Thyroid gland (tissue), 4 donors: ENCODE data around the gene LSM3. TPM values are rescaled to one million over a fixed set of nuclear protein-coding genes. Genes with fewer than 3 reads are reported as not detected.

Experiments used
- DNase-seq, 2 donors: peaks; one replicate each; pipeline ENCODE4 v3.0.0-alpha.2; 2019
- H3K27ac ChIP-seq, 3 donors: fragments of 200-600 bp; sonication (generic); 1 replicate in 2 of 3; 2 replicates in 1 of 3; pipeline ENCODE4 v1.5.1; 2016 to 2019; ENCODE audit warnings: mild to moderate bottlenecking in 1 of 3, moderate library complexity in 1 of 3
- H3K27me3 ChIP-seq: fragments of 200-600 bp; sonication (generic); one replicate; pipeline ENCODE4 v1.5.1; 2019
- H3K36me3 ChIP-seq, 2 donors: fragments of 200-600 bp; sonication (generic); one replicate each; pipeline ENCODE4 v1.5.1; 2016 to 2019
- H3K4me1 ChIP-seq, 2 donors: fragments of 200-600 bp; sonication (generic); one replicate each; pipeline ENCODE4 v1.5.1; 2017 to 2019
- H3K4me3 ChIP-seq, 3 donors: fragments of 200-600 bp; sonication (generic); replicated peaks in 1 of 3; 1 replicate in 2 of 3; 2 replicates in 1 of 3; pipeline ENCODE4 v1.5.1; 2016; ENCODE audit warnings: mild to moderate bottlenecking in 1 of 3
- H3K9me3 ChIP-seq: fragments of 200-600 bp; sonication (generic); one replicate; pipeline ENCODE4 v1.5.1; 2017
- CTCF ChIP-seq, 6 experiments: fragments of 200-600 bp in 3 of 6; fragments of 450-650 bp in 3 of 6; sonication (generic) in 3 of 6; IDR thresholded peaks; one replicate each; pipeline ENCODE4 v1.5.1; 2016 to 2019; ENCODE audit warnings: antibody characterized with exemption in 6 of 6, mild to moderate bottlenecking in 2 of 6, inconsistent platforms in 1 of 6, moderate library complexity in 1 of 6
- POLR2A ChIP-seq, 2 donors: fragments of 450-650 bp; IDR thresholded peaks; one replicate each; pipeline ENCODE4 v1.6.1; 2017; ENCODE audit warnings: antibody characterized with exemption in 2 of 2, mild to moderate bottlenecking in 2 of 2, moderate library complexity in 1 of 2
- WGBS, 2 donors: methylation state at CpG; one replicate each; pipeline ENCODE4 v1.1.5; 2017; 5-methylcytosine and 5-hydroxymethylcytosine counted together
- intact Hi-C: fragments of 100-400 bp; cut with DNase I; formaldehyde crosslinking; loops from one replicate; pipeline ENCODE4 v1.15.1; 2023
- total RNA-seq, 4 donors: library from RNA; depleted of rRNA; stranded (reverse); fragments of >200 nt; gene quantifications; one replicate each; pipeline ENCODE4 v1.2.3, GENCODE V29; 2016

Gene LSM3
- total RNA-seq, 4 donors from 2014 or later: 9.9 to 15.6 (median 15.3) TPM

GRCh38 chr3:14210843-14211594 is 32.4 kb downstream of the LSM3 start:
- 47 to 54% methylated on average over 4 of the region's 4 CpGs for WGBS, 2 donors
- Histone ChIP-seq H3K4me3 (no peak overlapping the region), H3K9me3 (no peaks in the 10 kb centered on the region), H3K27me3 (no peaks in the 10 kb centered on the region), H3K36me3 (no peaks in the 10 kb centered on the region), H3K27ac (peak overlapping the region; percentile 70 to 89 (median 78)), H3K4me1 (peaks cover 9 to 39% of the 10 kb centered on the region in 2 donors)
- no peak for TF ChIP-seq CTCF (IDR thresholded peaks at IDR 0.05)
- no peak for TF ChIP-seq POLR2A (IDR thresholded peaks at IDR 0.05)
- no peak for DNase-seq
- intact Hi-C loops: no loop called here

GRCh38 chr3:14211621-14212020 is 33.0 kb downstream of the LSM3 start:
- H3K27ac ChIP-seq: peak overlapping the region; percentile 70 to 89 (median 78)
- no peaks in the 10 kb centered on the region for H3K36me3 ChIP-seq
- intact Hi-C loops: no loop called here
- no peak for DNase-seq
- no peaks in the 10 kb centered on the region for H3K9me3 ChIP-seq
- TF ChIP-seq POLR2A (IDR thresholded peaks at IDR 0.05): no peak
- no peak for TF ChIP-seq CTCF (IDR thresholded peaks at IDR 0.05)
- H3K4me3 ChIP-seq: no peak overlapping the region
- 82 to 83% methylated on average over 4 of the region's 4 CpGs for WGBS, 2 donors
- no peaks in the 10 kb centered on the region for H3K27me3 ChIP-seq
- H3K4me1 ChIP-seq: peaks cover 9 to 39% of the 10 kb centered on the region in 2 donors

- peaks cover 9 to 39% of the 10 kb centered on the region in 2 donors for H3K4me1 ChIP-seq
- H3K36me3 ChIP-seq: no peaks in the 10 kb centered on the region
- peak overlapping the region in 1 of 3 donors; percentile 78 for H3K27ac ChIP-seq
- intact Hi-C loops: no loop called here
- no peaks in the 10 kb centered on the region for H3K27me3 ChIP-seq
- TF ChIP-seq POLR2A (IDR thresholded peaks at IDR 0.05): no peak
- no peak for TF ChIP-seq CTCF (IDR thresholded peaks at IDR 0.05)
- no peak overlapping the region for H3K4me3 ChIP-seq
- 96 to 98% methylated on average over 2 to 3 of the region's 3 CpGs for WGBS, 2 donors
- no peak for DNase-seq
- H3K9me3 ChIP-seq: no peaks in the 10 kb centered on the region
These were observed 33.4 kb downstream of the LSM3 start for GRCh38 chr3:14212032-14212431.

GRCh38 chr3:14213066-14213774 is 34.6 kb downstream of the LSM3 start:
- intact Hi-C loops: no loop called here
- WGBS, 2 donors: 93 to 97% methylated on average over 7 of the region's 7 CpGs
- Histone ChIP-seq H3K9me3 (no peaks in the 10 kb centered on the region), H3K27me3 (no peaks in the 10 kb centered on the region), H3K4me1 (peaks cover 9 to 37% of the 10 kb centered on the region in 2 donors), H3K27ac (no peak overlapping the region), H3K4me3 (no peak overlapping the region), H3K36me3 (no peaks in the 10 kb centered on the region)
- TF ChIP-seq POLR2A (IDR thresholded peaks at IDR 0.05): no peak
- no peak for TF ChIP-seq CTCF (IDR thresholded peaks at IDR 0.05)
- DNase-seq: no peak

GRCh38 chr3:14214764-14215163 is 36.1 kb downstream of the LSM3 start:
- intact Hi-C loops: no loop called here
- no peak for DNase-seq
- TF ChIP-seq POLR2A (IDR thresholded peaks at IDR 0.05): no peak
- no peak for TF ChIP-seq CTCF (IDR thresholded peaks at IDR 0.05)
- Histone ChIP-seq H3K4me1 (peaks cover 9 to 22% of the 10 kb centered on the region in 2 donors), H3K9me3 (no peaks in the 10 kb centered on the region), H3K27me3 (no peaks in the 10 kb centered on the region), H3K36me3 (no peaks in the 10 kb centered on the region), H3K27ac (no peak overlapping the region), H3K4me3 (no peak overlapping the region)
- 94 to 97% methylated on average over 4 of the region's 4 CpGs for WGBS, 2 donors
